Large intestine (tissue), 3 donors: ENCODE results near the gene INO80. TPM values are rescaled to one million over a fixed set of nuclear protein-coding genes. Genes with fewer than 3 reads are reported as not detected.
"Not testable (repeated sequence)": the region's sequence is repeated elsewhere in the genome, so short reads cannot be mapped to it uniquely, and the experiment has no call there.

Experiments used
- DNase-seq, 2 donors: peaks; one replicate each; pipeline versions ENCODE4 v3.0.0 to v3.0.0-alpha.2; 2013
- H3K27ac ChIP-seq: one replicate; pipeline ENCODE4 v1.5.1; 2013; ENCODE audit warnings: low read length
- H3K27me3 ChIP-seq: 2 replicates; pipeline ENCODE4 v1.6.1; 2013; ENCODE audit warnings: low read length; ENCODE audit not compliant: control insufficient read depth, insufficient read depth
- H3K36me3 ChIP-seq: 2 replicates; pipeline ENCODE4 v1.6.1; 2013; ENCODE audit warnings: low read length; ENCODE audit not compliant: control insufficient read depth, insufficient read depth
- H3K4me1 ChIP-seq: one replicate; pipeline ENCODE4 v1.6.1; 2013; ENCODE audit warnings: low read length; ENCODE audit not compliant: control insufficient read depth, insufficient read depth
- H3K4me3 ChIP-seq: one replicate; pipeline ENCODE4 v1.5.1; 2013; ENCODE audit warnings: low read length
- H3K9me3 ChIP-seq: one replicate; pipeline ENCODE4 v1.6.1; 2013; ENCODE audit warnings: mild to moderate bottlenecking, low read depth, low read length, moderate library complexity; ENCODE audit not compliant: control insufficient read depth
- WGBS: methylation state at CpG from one replicate; pipeline ENCODE4 v1.1.5; 2013; ENCODE audit warnings: low lambda C conversion rate; ENCODE audit not compliant: insufficient coverage; 5-methylcytosine and 5-hydroxymethylcytosine counted together
- polyA plus RNA-seq: library from polyadenylated mRNA; unstranded; fragments of 120-200 nt; gene quantifications from one replicate; pipeline ENCODE4 v1.2.1, GENCODE V29; 2013

INO80 gene
- polyA plus RNA-seq, 1 donor, result 18.2 TPM

- not testable (repeated sequence) for H3K4me3 ChIP-seq, H3K4me1 ChIP-seq, H3K9me3 ChIP-seq, DNase-seq, H3K27me3 ChIP-seq, H3K36me3 ChIP-seq, H3K27ac ChIP-seq
- WGBS, result no CpG with 5 or more reads among the region's 8 CpGs
Measured at GRCh38 chr15:40954158-40954848, 161.8 kb downstream of the INO80 start.

GRCh38 chr15:40953713-40954074, 162.4 kb downstream of the INO80 start:
- H3K36me3 ChIP-seq, result no peaks in the 10 kb centered on the region
- H3K4me1 ChIP-seq, result peaks cover 10% of the 10 kb centered on the region
- H3K27me3 ChIP-seq, result no peaks in the 10 kb centered on the region
- DNase-seq, result no peak
- H3K9me3 ChIP-seq, result no peaks in the 10 kb centered on the region
- WGBS, result no CpG with 5 or more reads among the region's 17 CpGs
- H3K27ac ChIP-seq, result no peak overlapping the region
- peak overlapping the region; percentile 65 for H3K4me3 ChIP-seq

DNA sequence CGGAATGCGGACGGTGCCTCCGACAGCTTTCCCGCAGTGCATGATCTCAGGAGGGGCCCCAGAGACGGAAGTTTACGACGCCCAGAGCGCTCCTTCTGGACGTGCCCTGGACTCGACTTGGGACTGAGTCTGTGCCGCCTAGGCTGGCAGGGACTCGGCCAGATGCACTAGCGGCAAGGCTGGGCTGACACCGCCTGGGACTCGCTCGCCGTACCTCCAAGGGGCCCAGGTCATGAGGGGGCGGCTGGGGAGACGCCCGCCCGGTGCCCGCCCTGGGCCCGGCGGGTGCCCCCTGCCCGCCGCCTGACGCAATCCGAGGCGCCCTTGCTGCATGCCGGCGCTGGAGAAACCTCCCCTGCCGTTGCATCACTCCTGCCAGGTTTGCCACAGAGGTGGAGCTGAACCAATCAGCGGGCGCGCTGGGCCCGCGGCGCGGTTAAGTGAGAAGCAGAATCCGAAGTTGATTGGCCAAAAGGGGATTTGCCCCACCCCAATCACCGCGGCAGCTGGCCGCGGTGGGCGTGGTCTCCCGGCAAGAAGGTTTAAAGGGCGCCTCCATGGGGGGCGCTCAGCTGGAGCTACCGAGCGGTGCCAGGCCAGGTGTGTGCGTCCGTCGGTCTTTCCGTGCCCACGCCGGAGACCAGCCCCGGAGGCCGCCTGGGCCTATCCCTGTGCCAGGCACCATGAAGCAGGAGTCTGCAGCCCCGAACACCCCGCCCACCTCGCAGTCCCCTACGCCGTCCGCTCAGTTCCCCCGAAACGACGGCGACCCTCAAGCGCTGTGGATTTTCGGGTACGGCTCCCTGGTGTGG, 163.0 kb downstream of the INO80 start, which contains the start of gene CHAC1:
TSS of gene CHAC1 (plus strand) at position 571 of the 812 bp plus-strand sequence. CDS start at position 684, 113 bp downstream.
- peak within 1 kb of the TSS; percentile 65 for H3K4me3 ChIP-seq
- WGBS, result no CpG with 5 or more reads among the region's 72 CpGs
- peak; percentile 96 to 98 for DNase-seq

GRCh38 chr15:40952301-40952900, 163.7 kb downstream of the INO80 start:
- DNase-seq, result no peak
- Histone ChIP-seq H3K4me3 (peak overlapping the region; percentile 65), H3K27ac (peak overlapping the region; percentile 58), H3K36me3 (no peaks in the 10 kb centered on the region), H3K4me1 (peaks cover 10% of the 10 kb centered on the region), H3K9me3 (no peaks in the 10 kb centered on the region), H3K27me3 (no peaks in the 10 kb centered on the region)
- no CpG with 5 or more reads among the region's 23 CpGs for WGBS

More for the DNA sequence above, 163.0 kb downstream of the INO80 start, which contains the start of gene CHAC1:
- Histone ChIP-seq H3K4me1 (peaks cover 10% of the 10 kb centered on the region), H3K27ac (peak within 1 kb of the TSS; percentile 58), H3K36me3 (no peaks in the 10 kb centered on the region), H3K27me3 (no peaks in the 10 kb centered on the region), H3K9me3 (no peaks in the 10 kb centered on the region)

- Histone ChIP-seq H3K9me3 (no peaks in the 10 kb centered on the region), H3K4me3 (no peak overlapping the region), H3K27me3 (no peaks in the 10 kb centered on the region), H3K36me3 (no peaks in the 10 kb centered on the region), H3K4me1 (peaks cover 10% of the 10 kb centered on the region), H3K27ac (no peak overlapping the region)
- DNase-seq, result no peak
- 100% methylated on average over 2 of the region's 4 CpGs for WGBS
Measured at GRCh38 chr15:40951764-40952163, 164.3 kb downstream of the INO80 start.

- Histone ChIP-seq H3K36me3 (no peaks in the 10 kb centered on the region), H3K9me3 (no peaks in the 10 kb centered on the region), H3K4me1 (peaks cover 10% of the 10 kb centered on the region), H3K4me3 (no peak overlapping the region), H3K27me3 (no peaks in the 10 kb centered on the region), H3K27ac (peak overlapping the region; percentile 56)
- DNase-seq, result peak; percentile 78 to 88
- WGBS, result 7% methylated on average over 3 of the region's 7 CpGs
Measured at GRCh38 chr15:40949756-40950207, 166.3 kb downstream of the INO80 start.

DNA sequence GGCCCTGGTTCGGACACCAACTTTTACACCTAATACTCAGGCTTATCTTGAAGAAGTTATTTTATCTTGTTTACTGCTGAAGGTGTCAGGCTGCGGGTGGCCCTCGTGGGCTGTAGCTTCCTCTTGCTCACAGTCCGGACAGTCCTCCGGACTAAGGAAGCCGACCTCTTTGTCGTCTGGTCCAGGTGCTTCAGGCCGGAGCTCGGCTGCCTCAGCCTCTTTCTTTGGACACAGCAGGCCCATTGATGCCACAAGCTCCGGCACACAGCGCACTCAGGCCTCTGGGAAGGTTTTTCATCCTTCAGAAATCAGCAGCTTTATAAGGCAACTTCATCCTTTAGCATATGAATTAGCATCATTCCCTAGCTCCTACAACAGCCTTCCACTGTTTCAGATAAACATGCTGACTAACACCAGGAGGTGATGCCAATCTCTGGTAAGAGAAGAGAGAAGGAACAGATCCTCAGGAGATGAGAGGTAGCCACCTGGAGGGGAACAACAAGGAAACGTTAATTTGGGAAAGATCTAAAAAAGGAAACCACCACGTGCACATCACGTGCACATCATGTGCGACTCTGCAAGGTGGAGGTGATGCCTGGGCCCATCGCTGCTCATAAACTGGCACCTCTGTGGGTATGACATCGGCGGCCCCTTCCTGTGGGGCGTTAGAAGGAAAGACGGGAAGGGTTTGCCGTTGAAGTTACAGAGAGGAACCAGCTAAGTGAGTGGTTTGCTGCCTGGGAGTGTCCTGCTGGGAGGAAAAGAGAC, 167.2 kb downstream of the INO80 start:
- H3K36me3 ChIP-seq, result no peaks in the 10 kb centered on the region
- no peak overlapping the region for H3K4me3 ChIP-seq
- H3K9me3 ChIP-seq, result no peaks in the 10 kb centered on the region
- DNase-seq, result no peak
- no peaks in the 10 kb centered on the region for H3K27me3 ChIP-seq
- peak overlapping the region; percentile 56 for H3K27ac ChIP-seq
- WGBS, result 100% methylated on average over 1 of the region's 21 CpGs
- H3K4me1 ChIP-seq, result peaks cover 10% of the 10 kb centered on the region

DNA sequence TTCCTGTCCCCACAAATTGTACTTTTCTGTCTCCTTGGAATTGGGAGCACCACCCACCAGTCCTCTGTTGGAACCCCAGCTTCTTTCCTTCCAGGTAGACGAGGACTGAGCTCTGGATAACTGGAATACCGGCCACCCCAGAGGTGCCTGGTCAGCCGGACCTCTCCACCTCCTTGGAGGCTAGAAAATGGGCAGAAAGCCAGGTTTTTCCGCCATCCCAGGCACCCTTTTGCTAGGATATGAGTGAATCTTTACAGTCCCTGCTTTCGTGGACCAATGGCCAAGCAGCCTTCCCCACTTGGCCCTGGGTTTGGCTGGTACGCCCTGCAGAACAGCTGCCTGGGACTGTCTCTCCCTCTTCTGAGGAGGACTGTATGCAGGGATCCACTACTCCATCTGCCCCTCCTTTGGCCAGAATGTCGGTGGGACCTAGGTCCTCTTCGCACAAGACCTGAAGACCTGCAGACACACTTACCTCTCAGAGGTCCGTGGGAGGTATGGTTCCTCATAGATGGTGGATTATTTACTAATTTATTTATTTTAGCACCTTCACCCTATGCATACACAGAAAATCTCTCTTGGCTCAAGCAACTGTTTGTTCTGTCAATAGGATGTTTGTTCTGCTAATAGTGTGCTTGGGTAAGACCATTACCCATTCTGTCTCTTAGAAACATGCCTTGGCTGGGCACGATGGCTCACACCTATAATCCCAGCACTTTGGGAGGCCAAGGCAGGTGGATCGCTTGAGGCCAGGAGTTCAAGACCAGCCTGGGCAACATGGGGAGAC, 171.4 kb downstream of the INO80 start:
- Histone ChIP-seq H3K4me1 (peaks cover 27% of the 10 kb centered on the region), H3K9me3 (no peaks in the 10 kb centered on the region)
- WGBS, result no CpG with 5 or more reads among the region's 11 CpGs

GRCh38 chr15:40943764-40944365, 172.2 kb downstream of the INO80 start:
- Histone ChIP-seq H3K27me3 (no peaks in the 10 kb centered on the region), H3K4me3 (no peak overlapping the region), H3K36me3 (no peaks in the 10 kb centered on the region), H3K4me1 (peaks cover 22% of the 10 kb centered on the region), H3K27ac (no peak overlapping the region), H3K9me3 (no peaks in the 10 kb centered on the region)
- 100% methylated on average over 1 of the region's 9 CpGs for WGBS
- DNase-seq, result no peak

More for the DNA sequence above, 171.4 kb downstream of the INO80 start:
- no peaks in the 10 kb centered on the region for H3K36me3 ChIP-seq
- H3K27ac ChIP-seq, result no peak overlapping the region
- DNase-seq, result no peak
- H3K27me3 ChIP-seq, result no peaks in the 10 kb centered on the region
- H3K4me3 ChIP-seq, result no peak overlapping the region
